ENCODE data around the gene DHX36. TPM values are rescaled to one million over a fixed set of nuclear protein-coding genes. Genes with fewer than 3 reads are reported as not detected.

DHX36 gene
- total and polyA plus RNA-seq, 4 donors: 10.6 to 33.6 (median 23.1) TPM

DNA sequence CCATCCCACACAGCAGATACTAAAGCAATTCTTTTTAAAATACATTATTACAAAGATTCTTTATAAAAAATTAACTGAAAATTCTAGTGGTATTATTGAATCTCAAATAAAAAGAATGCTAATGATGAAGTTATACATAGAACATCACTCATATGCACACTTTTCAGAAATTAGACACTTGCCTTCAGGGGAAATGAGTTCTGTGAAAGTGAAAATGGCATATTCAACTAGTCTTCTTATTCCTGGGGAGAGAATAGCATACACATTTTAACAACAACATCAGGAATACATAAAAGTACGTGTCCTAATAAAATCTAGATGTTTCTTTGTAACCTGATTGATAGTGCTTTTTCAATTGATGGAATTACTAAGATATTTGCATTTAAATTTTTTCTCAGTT, 36.8 kb upstream of the DHX36 start:
- Histone ChIP-seq H3K27ac (ENCODE audit: low read depth in 1 of 2, low read length in 2 of 2) (no peak overlapping the region), H3K9me3 (ENCODE audit: control insufficient read depth in 4 of 4, low read length in 3 of 4) (peaks cover 2 to 7% (median 6%) of the 10 kb centered on the region in 4 donors), H3K9ac (ENCODE audit: low read depth in 1 of 2, low read length in 2 of 2) (no peak overlapping the region), H3K36me3 (ENCODE audit: control insufficient read depth in 4 of 4, insufficient read depth in 3 of 4, low read depth in 1 of 4, low read length in 3 of 4) (no peaks in the 10 kb centered on the region), H3K4me3 (ENCODE audit: low read depth in 1 of 3, low read length in 3 of 3) (no peak overlapping the region), H3K27me3 (ENCODE audit: control insufficient read depth in 4 of 4, insufficient read depth in 4 of 4, low read length in 3 of 4) (peaks cover 0 to 2% (median 0%) of the 10 kb centered on the region in 4 donors), H3K4me1 (ENCODE audit: control insufficient read depth in 4 of 4, insufficient read depth in 4 of 4, low read length in 3 of 4) (no peaks in the 10 kb centered on the region)
- no peak for DNase-seq (ENCODE audit: low spot score)
- TF ChIP-seq HNF4A (conservative IDR thresholded peaks at IDR 0.05) (no peak), FOXA2 (IDR thresholded peaks at IDR 0.05) (no peak), JUND (IDR thresholded peaks at IDR 0.05) (no peak), EGR1 (IDR thresholded peaks at IDR 0.05; ENCODE audit: low read depth in 2 of 2) (no peak), HNF4G (IDR thresholded peaks at IDR 0.05) (no peak), YY1 (IDR thresholded peaks at IDR 0.05) (no peak), RAD21 (IDR thresholded peaks at IDR 0.05) (no peak), GABPA (IDR thresholded peaks at IDR 0.05 in 1 of 2, conservative IDR thresholded peaks at IDR 0.05 in 1 of 2) (no peak), NR2F2 (IDR thresholded peaks at IDR 0.05) (no peak)
- TF ChIP-seq, protein P1, sequence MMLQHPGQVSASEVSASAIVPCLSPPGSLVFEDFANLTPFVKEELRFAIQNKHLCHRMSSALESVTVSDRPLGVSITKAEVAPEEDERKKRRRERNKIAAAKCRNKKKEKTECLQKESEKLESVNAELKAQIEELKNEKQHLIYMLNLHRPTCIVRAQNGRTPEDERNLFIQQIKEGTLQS (IDR thresholded peaks at IDR 0.05): no peak
- WGBS: 61% methylated on average over 1 of the region's 1 CpG

DNA sequence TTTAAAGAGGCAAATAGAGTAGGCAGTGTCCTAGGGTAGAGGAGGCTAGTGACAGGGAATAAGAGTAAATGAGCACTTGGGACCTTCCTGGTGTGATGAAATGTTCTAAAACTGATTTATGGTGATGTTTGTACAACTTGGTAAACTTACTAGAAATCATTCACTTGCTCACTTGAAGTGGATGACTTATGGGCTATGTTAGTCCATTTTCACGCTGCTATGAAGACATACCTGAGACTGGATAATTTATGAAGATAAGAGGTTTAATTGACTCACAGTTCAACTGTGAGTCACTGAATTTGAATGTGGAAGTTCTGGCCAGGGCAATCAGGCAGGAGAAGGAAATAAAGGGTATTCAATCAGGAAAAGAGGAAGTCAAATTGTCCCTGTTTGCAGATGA, 31.7 kb upstream of the DHX36 start:
- H3K4me3 ChIP-seq (ENCODE audit: low read depth in 1 of 3, low read length in 3 of 3): no peak overlapping the region
- TF ChIP-seq, protein P2, sequence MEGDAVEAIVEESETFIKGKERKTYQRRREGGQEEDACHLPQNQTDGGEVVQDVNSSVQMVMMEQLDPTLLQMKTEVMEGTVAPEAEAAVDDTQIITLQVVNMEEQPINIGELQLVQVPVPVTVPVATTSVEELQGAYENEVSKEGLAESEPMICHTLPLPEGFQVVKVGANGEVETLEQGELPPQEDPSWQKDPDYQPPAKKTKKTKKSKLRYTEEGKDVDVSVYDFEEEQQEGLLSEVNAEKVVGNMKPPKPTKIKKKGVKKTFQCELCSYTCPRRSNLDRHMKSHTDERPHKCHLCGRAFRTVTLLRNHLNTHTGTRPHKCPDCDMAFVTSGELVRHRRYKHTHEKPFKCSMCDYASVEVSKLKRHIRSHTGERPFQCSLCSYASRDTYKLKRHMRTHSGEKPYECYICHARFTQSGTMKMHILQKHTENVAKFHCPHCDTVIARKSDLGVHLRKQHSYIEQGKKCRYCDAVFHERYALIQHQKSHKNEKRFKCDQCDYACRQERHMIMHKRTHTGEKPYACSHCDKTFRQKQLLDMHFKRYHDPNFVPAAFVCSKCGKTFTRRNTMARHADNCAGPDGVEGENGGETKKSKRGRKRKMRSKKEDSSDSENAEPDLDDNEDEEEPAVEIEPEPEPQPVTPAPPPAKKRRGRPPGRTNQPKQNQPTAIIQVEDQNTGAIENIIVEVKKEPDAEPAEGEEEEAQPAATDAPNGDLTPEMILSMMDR (IDR thresholded peaks at IDR 0.05; ENCODE audit: low read depth, low read length, missing input control): no peak
- no peak for TF ChIP-seq HNF4G (IDR thresholded peaks at IDR 0.05)
- no peak for TF ChIP-seq EGR1 (IDR thresholded peaks at IDR 0.05; ENCODE audit: low read depth in 2 of 2)
- no peak for TF ChIP-seq YY1 (IDR thresholded peaks at IDR 0.05)
- TF ChIP-seq, protein P3, sequence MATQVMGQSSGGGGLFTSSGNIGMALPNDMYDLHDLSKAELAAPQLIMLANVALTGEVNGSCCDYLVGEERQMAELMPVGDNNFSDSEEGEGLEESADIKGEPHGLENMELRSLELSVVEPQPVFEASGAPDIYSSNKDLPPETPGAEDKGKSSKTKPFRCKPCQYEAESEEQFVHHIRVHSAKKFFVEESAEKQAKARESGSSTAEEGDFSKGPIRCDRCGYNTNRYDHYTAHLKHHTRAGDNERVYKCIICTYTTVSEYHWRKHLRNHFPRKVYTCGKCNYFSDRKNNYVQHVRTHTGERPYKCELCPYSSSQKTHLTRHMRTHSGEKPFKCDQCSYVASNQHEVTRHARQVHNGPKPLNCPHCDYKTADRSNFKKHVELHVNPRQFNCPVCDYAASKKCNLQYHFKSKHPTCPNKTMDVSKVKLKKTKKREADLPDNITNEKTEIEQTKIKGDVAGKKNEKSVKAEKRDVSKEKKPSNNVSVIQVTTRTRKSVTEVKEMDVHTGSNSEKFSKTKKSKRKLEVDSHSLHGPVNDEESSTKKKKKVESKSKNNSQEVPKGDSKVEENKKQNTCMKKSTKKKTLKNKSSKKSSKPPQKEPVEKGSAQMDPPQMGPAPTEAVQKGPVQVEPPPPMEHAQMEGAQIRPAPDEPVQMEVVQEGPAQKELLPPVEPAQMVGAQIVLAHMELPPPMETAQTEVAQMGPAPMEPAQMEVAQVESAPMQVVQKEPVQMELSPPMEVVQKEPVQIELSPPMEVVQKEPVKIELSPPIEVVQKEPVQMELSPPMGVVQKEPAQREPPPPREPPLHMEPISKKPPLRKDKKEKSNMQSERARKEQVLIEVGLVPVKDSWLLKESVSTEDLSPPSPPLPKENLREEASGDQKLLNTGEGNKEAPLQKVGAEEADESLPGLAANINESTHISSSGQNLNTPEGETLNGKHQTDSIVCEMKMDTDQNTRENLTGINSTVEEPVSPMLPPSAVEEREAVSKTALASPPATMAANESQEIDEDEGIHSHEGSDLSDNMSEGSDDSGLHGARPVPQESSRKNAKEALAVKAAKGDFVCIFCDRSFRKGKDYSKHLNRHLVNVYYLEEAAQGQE (IDR thresholded peaks at IDR 0.05): no peak
- TF ChIP-seq SP1 (IDR thresholded peaks at IDR 0.05): no peak
- TF ChIP-seq, protein P4, sequence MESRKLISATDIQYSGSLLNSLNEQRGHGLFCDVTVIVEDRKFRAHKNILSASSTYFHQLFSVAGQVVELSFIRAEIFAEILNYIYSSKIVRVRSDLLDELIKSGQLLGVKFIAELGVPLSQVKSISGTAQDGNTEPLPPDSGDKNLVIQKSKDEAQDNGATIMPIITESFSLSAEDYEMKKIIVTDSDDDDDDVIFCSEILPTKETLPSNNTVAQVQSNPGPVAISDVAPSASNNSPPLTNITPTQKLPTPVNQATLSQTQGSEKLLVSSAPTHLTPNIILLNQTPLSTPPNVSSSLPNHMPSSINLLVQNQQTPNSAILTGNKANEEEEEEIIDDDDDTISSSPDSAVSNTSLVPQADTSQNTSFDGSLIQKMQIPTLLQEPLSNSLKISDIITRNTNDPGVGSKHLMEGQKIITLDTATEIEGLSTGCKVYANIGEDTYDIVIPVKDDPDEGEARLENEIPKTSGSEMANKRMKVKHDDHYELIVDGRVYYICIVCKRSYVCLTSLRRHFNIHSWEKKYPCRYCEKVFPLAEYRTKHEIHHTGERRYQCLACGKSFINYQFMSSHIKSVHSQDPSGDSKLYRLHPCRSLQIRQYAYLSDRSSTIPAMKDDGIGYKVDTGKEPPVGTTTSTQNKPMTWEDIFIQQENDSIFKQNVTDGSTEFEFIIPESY (IDR thresholded peaks at IDR 0.05): no peak
- TF ChIP-seq, protein P5, sequence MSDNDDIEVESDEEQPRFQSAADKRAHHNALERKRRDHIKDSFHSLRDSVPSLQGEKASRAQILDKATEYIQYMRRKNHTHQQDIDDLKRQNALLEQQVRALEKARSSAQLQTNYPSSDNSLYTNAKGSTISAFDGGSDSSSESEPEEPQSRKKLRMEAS (IDR thresholded peaks at IDR 0.05): no peak
- no peak for TF ChIP-seq RXRA (IDR thresholded peaks at IDR 0.05)
- no peak for TF ChIP-seq RAD21 (IDR thresholded peaks at IDR 0.05)
- TF ChIP-seq FOXA2 (IDR thresholded peaks at IDR 0.05): no peak
- TF ChIP-seq GABPA (IDR thresholded peaks at IDR 0.05 in 1 of 2, conservative IDR thresholded peaks at IDR 0.05 in 1 of 2): no peak
- TF ChIP-seq NR2F2 (IDR thresholded peaks at IDR 0.05): no peak
- TF ChIP-seq, protein P1 (IDR thresholded peaks at IDR 0.05): no peak
- no peaks in the 10 kb centered on the region for H3K9me3 ChIP-seq (ENCODE audit: control insufficient read depth in 4 of 4, low read length in 3 of 4)
- no peaks in the 10 kb centered on the region for H3K4me1 ChIP-seq (ENCODE audit: control insufficient read depth in 4 of 4, insufficient read depth in 4 of 4, low read length in 3 of 4)
- H3K9ac ChIP-seq (ENCODE audit: low read depth in 1 of 2, low read length in 2 of 2): no peak overlapping the region
- H3K27me3 ChIP-seq (ENCODE audit: control insufficient read depth in 4 of 4, insufficient read depth in 4 of 4, low read length in 3 of 4): peaks cover 0 to 2% (median 0%) of the 10 kb centered on the region in 4 donors
- H3K36me3 ChIP-seq (ENCODE audit: control insufficient read depth in 4 of 4, insufficient read depth in 3 of 4, low read depth in 1 of 4, low read length in 3 of 4): no peaks in the 10 kb centered on the region
- 46% methylated on average over 1 of the region's 1 CpG for WGBS
- no peak for DNase-seq (ENCODE audit: low spot score)
- no peak overlapping the region for H3K27ac ChIP-seq (ENCODE audit: low read depth in 1 of 2, low read length in 2 of 2)

Data from liver (tissue), 9 donors.